ENCODE results near the gene SP100.

- TF ChIP-seq EZH2 (IDR thresholded peaks at IDR 0.05) (no peak), POLR2AphosphoS5 (IDR thresholded peaks at IDR 0.05; ENCODE audit: borderline replicate concordance, low read depth, low read length) (no peak)
These were observed 18.8 kb downstream of the SP100 start for GRCh38 chr2:230434677-230435324.

Measured in SK-N-MC (cell line).